ENCODE measurements around the gene ERICH3. TPM values are rescaled to one million over a fixed set of nuclear protein-coding genes. Genes with fewer than 3 reads are reported as not detected.

The ERICH3 gene
- total RNA-seq, 2 experiments from 2014 or later: 0.05 TPM; not detected in 1

- POLR2A ChIA-PET: no interaction called here
- peaks cover 6% of the 10 kb centered on the region for H3K27me3 Mint-ChIP-seq
- H3K4me3 Mint-ChIP-seq: no peak overlapping the region
- DNase-seq: no peak
- CTCF ChIA-PET: no interaction called here
- H3K4me1 Mint-ChIP-seq: no peaks in the 10 kb centered on the region
- no peak overlapping the region for H3K27ac Mint-ChIP-seq
- H3K9me3 Mint-ChIP-seq: no peaks in the 10 kb centered on the region
- no peaks in the 10 kb centered on the region for H3K36me3 Mint-ChIP-seq (ENCODE audit: low read depth)
Observed at GRCh38 chr1:74570797-74571492, 102.6 kb downstream of the ERICH3 start.

- Mint-ChIP-seq H3K9me3 (no peaks in the 10 kb centered on the region), H3K4me1 (no peaks in the 10 kb centered on the region), H3K27me3 (no peaks in the 10 kb centered on the region), H3K27ac (no peak overlapping the region), H3K36me3 (ENCODE audit: low read depth) (no peaks in the 10 kb centered on the region), H3K4me3 (no peak overlapping the region)
- CTCF ChIA-PET: no interaction called here
- no peak for DNase-seq
- POLR2A ChIA-PET: no interaction called here
Observed at GRCh38 chr1:74549932-74550331, 123.7 kb downstream of the ERICH3 start.

- Mint-ChIP-seq H3K27ac (no peak overlapping the region), H3K36me3 (ENCODE audit: low read depth) (no peaks in the 10 kb centered on the region), H3K27me3 (no peaks in the 10 kb centered on the region), H3K9me3 (no peaks in the 10 kb centered on the region), H3K4me1 (no peaks in the 10 kb centered on the region), H3K4me3 (no peak overlapping the region)
- ChIA-PET POLR2A (no interaction called here), CTCF (no interaction called here)
- DNase-seq: no peak
Observed at GRCh38 chr1:74548961-74549750, 124.4 kb downstream of the ERICH3 start.

- Mint-ChIP-seq H3K9me3 (no peaks in the 10 kb centered on the region), H3K36me3 (ENCODE audit: low read depth) (no peaks in the 10 kb centered on the region), H3K4me3 (no peak overlapping the region), H3K27me3 (no peaks in the 10 kb centered on the region), H3K27ac (no peak overlapping the region), H3K4me1 (no peaks in the 10 kb centered on the region)
- DNase-seq: no peak
- POLR2A ChIA-PET: no interaction called here
- CTCF ChIA-PET: no interaction called here
Observed at GRCh38 chr1:74545821-74546220, 127.8 kb downstream of the ERICH3 start.

GRCh38 chr1:74534241-74534640 lies 139.4 kb downstream of the ERICH3 start:
- no peak for DNase-seq
- Mint-ChIP-seq H3K4me3 (no peak overlapping the region), H3K36me3 (ENCODE audit: low read depth) (no peaks in the 10 kb centered on the region), H3K27me3 (no peaks in the 10 kb centered on the region), H3K9me3 (no peaks in the 10 kb centered on the region), H3K27ac (no peak overlapping the region), H3K4me1 (no peaks in the 10 kb centered on the region)
- CTCF ChIA-PET: no interaction called here
- POLR2A ChIA-PET: no interaction called here

GRCh38 chr1:74531796-74532195 lies 141.8 kb downstream of the ERICH3 start:
- H3K36me3 Mint-ChIP-seq (ENCODE audit: low read depth): no peaks in the 10 kb centered on the region
- no peak overlapping the region for H3K27ac Mint-ChIP-seq
- no peak overlapping the region for H3K4me3 Mint-ChIP-seq
- H3K9me3 Mint-ChIP-seq: no peaks in the 10 kb centered on the region
- CTCF ChIA-PET: no interaction called here
- DNase-seq: no peak
- no peaks in the 10 kb centered on the region for H3K4me1 Mint-ChIP-seq
- POLR2A ChIA-PET: no interaction called here
- no peaks in the 10 kb centered on the region for H3K27me3 Mint-ChIP-seq

GRCh38 chr1:74530892-74531291 lies 142.7 kb downstream of the ERICH3 start:
- ChIA-PET POLR2A (no interaction called here), CTCF (no interaction called here)
- Mint-ChIP-seq H3K9me3 (no peaks in the 10 kb centered on the region), H3K36me3 (ENCODE audit: low read depth) (no peaks in the 10 kb centered on the region), H3K4me1 (no peaks in the 10 kb centered on the region), H3K4me3 (no peak overlapping the region), H3K27ac (no peak overlapping the region), H3K27me3 (no peaks in the 10 kb centered on the region)
- DNase-seq: no peak

- no peak overlapping the region for H3K27ac Mint-ChIP-seq
- ChIA-PET POLR2A (no interaction called here), CTCF (no interaction called here)
- no peaks in the 10 kb centered on the region for H3K9me3 Mint-ChIP-seq
- H3K27me3 Mint-ChIP-seq: no peaks in the 10 kb centered on the region
- H3K4me3 Mint-ChIP-seq: no peak overlapping the region
- no peak for DNase-seq
- H3K36me3 Mint-ChIP-seq (ENCODE audit: low read depth): no peaks in the 10 kb centered on the region
- H3K4me1 Mint-ChIP-seq: no peaks in the 10 kb centered on the region
Observed at GRCh38 chr1:74528123-74528522, 145.5 kb downstream of the ERICH3 start.

- Mint-ChIP-seq H3K27me3 (peaks cover 2% of the 10 kb centered on the region), H3K36me3 (ENCODE audit: low read depth) (no peaks in the 10 kb centered on the region), H3K4me3 (no peak overlapping the region), H3K4me1 (no peaks in the 10 kb centered on the region), H3K9me3 (no peaks in the 10 kb centered on the region), H3K27ac (no peak overlapping the region)
- CTCF ChIA-PET: interaction anchor here (1.0 kb wide), 1 partner anchor 25 kb away, joined by 3 read pairs; no protein-coding TSS in a partner anchor
- POLR2A ChIA-PET: no interaction called here
- DNase-seq: no peak
Observed at GRCh38 chr1:74526708-74527107, 146.9 kb downstream of the ERICH3 start.

GRCh38 chr1:74523873-74524480 lies 149.6 kb downstream of the ERICH3 start:
- H3K27ac Mint-ChIP-seq: no peak overlapping the region
- DNase-seq: no peak
- no peaks in the 10 kb centered on the region for H3K4me1 Mint-ChIP-seq
- ChIA-PET CTCF (no interaction called here), POLR2A (no interaction called here)
- no peaks in the 10 kb centered on the region for H3K36me3 Mint-ChIP-seq (ENCODE audit: low read depth)
- H3K27me3 Mint-ChIP-seq: peaks cover 2% of the 10 kb centered on the region
- no peaks in the 10 kb centered on the region for H3K9me3 Mint-ChIP-seq
- H3K4me3 Mint-ChIP-seq: no peak overlapping the region

- DNase-seq: no peak
- peaks cover 2% of the 10 kb centered on the region for H3K27me3 Mint-ChIP-seq
- H3K9me3 Mint-ChIP-seq: no peaks in the 10 kb centered on the region
- no peak overlapping the region for H3K27ac Mint-ChIP-seq
- POLR2A ChIA-PET: no interaction called here
- H3K36me3 Mint-ChIP-seq (ENCODE audit: low read depth): no peaks in the 10 kb centered on the region
- CTCF ChIA-PET: no interaction called here
- H3K4me3 Mint-ChIP-seq: no peak overlapping the region
- no peaks in the 10 kb centered on the region for H3K4me1 Mint-ChIP-seq
Observed at GRCh38 chr1:74522148-74522547, 151.4 kb downstream of the ERICH3 start.

Data from activated CD4-positive, alpha-beta memory T cell treated with anti-CD3 and anti-CD28 coated beads, Interleukin-2, amount 10 ng/mL, durations not matched to agents 7 days and 5 days (primary cell).